ENCODE measurements around the gene NGEF. TPM values are rescaled to one million over a fixed set of nuclear protein-coding genes. Genes with fewer than 3 reads are reported as not detected.

Gene NGEF
- total and polyA plus RNA-seq, 9 of the 15 experiments (the other 6 are each of a cell fraction or from before 2014, with no cell fraction given), result 0.07 to 0.17 (median 0.09) TPM; not detected in 6

DNA sequence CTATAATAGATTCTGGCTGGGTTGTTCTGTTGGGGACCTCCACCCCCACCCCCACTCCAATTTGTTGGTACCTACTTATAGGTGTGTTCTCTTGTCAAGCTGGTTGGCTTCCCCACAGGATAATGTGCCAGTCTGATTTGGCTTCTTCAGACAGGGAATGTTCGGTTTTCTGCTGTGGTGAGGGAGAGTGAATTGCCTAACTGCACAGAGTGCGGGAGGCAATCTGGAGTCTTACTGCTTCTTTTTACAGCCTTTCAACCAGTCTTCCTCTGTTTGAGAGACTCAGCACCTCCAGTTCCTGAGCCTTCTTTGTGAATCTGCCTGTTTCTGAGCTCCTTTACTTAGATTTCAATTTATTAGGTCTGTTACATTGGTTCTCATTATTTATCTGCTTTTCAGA is 170.4 kb downstream of the NGEF start:
- Histone ChIP-seq H2AFZ (ENCODE audit: low read depth, low read length) (no peak overlapping the region), H3K4me3 (no peak overlapping the region), H3K27me3 (ENCODE audit: control insufficient read depth in 2 of 2, insufficient read depth in 2 of 2, low read length in 2 of 2) (no peaks in the 10 kb centered on the region), H3K4me2 (ENCODE audit: insufficient read depth, low read length) (no peak overlapping the region), H3K9me3 (replicated peaks; ENCODE audit: control insufficient read depth, insufficient read depth, low read depth, low read length) (no peaks in the 10 kb centered on the region), H3K27ac (ENCODE audit: extremely low read depth, low read depth, low read length) (no peak overlapping the region), H3K9ac (ENCODE audit: insufficient read depth in 1 of 2, low read depth in 2 of 2, low read length in 2 of 2) (no peak overlapping the region), H3K9me1 (ENCODE audit: control insufficient read depth, insufficient read depth, low read length) (no peaks in the 10 kb centered on the region), H4K20me1 (replicated peaks; ENCODE audit: control insufficient read depth, insufficient read depth, low read length) (no peaks in the 10 kb centered on the region), H3K79me2 (ENCODE audit: control insufficient read depth, insufficient read depth, low read length) (peaks cover 5% of the 10 kb centered on the region; the same call in 1 of the 3 replicates), H3K36me3 (ENCODE audit: control insufficient read depth, insufficient read depth, low read length) (peaks cover 80% of the 10 kb centered on the region), H3K4me1 (replicated peaks in 1 of 2; ENCODE audit: control insufficient read depth in 2 of 2, insufficient read depth in 2 of 2, low read length in 2 of 2) (peaks cover 0 to 14% of the 10 kb centered on the region in 2 experiments; a peak in 4 of 5 replicates)
- BruUV-seq (replicated peaks), result no TSS peak
- intact Hi-C loops (cut with micrococcal nuclease), result no loop called here
- ChIA-PET POLR2A (interaction anchor here (1.9 kb wide), 1 partner anchor 9 kb away, joined by 5 read pairs; no protein-coding TSS in a partner anchor), CTCF (ENCODE audit: low intra/inter-chr PET ratio) (no interaction called here)
- ATAC-seq (no peak), DNase-seq (ENCODE audit: extremely low read depth in 1 of 4, low spot score in 3 of 4) (no peak), FAIRE-seq (no peak)
- in situ Hi-C loops (cut with MboI), result no loop called here
- 50% methylated on average over 2 of the region's 2 CpGs for WGBS (ENCODE audit: insufficient coverage, low coverage, missing lambda C conversion rate)
- TF ChIP-seq, protein P1, sequence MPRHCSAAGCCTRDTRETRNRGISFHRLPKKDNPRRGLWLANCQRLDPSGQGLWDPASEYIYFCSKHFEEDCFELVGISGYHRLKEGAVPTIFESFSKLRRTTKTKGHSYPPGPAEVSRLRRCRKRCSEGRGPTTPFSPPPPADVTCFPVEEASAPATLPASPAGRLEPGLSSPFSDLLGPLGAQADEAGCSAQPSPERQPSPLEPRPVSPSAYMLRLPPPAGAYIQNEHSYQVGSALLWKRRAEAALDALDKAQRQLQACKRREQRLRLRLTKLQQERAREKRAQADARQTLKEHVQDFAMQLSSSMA (CRISPR knock-in tag; IDR thresholded peaks at IDR 0.05), result no peak
- no peak for TF ChIP-seq RBM22 (IDR thresholded peaks at IDR 0.05; ENCODE audit: low read depth, low read length, poor library complexity, severe bottlenecking)
- TF ChIP-seq HOXB6 (CRISPR knock-in tag; IDR thresholded peaks at IDR 0.05; ENCODE audit: borderline replicate concordance), result no peak
- no peak for TF ChIP-seq RBM39 (optimal IDR thresholded peaks at IDR 0.05; ENCODE audit: low read depth, low read length)
- no peak for TF ChIP-seq FOXK1 (CRISPR knock-in tag; IDR thresholded peaks at IDR 0.05; ENCODE audit: borderline replicate concordance)
- no peak for TF ChIP-seq MEF2A (IDR thresholded peaks at IDR 0.05; ENCODE audit: control insufficient read depth, low read depth, low read length)
- TF ChIP-seq, protein P2, sequence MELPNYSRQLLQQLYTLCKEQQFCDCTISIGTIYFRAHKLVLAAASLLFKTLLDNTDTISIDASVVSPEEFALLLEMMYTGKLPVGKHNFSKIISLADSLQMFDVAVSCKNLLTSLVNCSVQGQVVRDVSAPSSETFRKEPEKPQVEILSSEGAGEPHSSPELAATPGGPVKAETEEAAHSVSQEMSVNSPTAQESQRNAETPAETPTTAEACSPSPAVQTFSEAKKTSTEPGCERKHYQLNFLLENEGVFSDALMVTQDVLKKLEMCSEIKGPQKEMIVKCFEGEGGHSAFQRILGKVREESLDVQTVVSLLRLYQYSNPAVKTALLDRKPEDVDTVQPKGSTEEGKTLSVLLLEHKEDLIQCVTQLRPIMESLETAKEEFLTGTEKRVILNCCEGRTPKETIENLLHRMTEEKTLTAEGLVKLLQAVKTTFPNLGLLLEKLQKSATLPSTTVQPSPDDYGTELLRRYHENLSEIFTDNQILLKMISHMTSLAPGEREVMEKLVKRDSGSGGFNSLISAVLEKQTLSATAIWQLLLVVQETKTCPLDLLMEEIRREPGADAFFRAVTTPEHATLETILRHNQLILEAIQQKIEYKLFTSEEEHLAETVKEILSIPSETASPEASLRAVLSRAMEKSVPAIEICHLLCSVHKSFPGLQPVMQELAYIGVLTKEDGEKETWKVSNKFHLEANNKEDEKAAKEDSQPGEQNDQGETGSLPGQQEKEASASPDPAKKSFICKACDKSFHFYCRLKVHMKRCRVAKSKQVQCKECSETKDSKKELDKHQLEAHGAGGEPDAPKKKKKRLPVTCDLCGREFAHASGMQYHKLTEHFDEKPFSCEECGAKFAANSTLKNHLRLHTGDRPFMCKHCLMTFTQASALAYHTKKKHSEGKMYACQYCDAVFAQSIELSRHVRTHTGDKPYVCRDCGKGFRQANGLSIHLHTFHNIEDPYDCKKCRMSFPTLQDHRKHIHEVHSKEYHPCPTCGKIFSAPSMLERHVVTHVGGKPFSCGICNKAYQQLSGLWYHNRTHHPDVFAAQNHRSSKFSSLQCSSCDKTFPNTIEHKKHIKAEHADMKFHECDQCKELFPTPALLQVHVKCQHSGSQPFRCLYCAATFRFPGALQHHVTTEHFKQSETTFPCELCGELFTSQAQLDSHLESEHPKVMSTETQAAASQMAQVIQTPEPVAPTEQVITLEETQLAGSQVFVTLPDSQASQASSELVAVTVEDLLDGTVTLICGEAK (IDR thresholded peaks at IDR 0.05), result no peak
- TF ChIP-seq, protein P2 (CRISPR knock-in tag; IDR thresholded peaks at IDR 0.05), result no peak
- TF ChIP-seq ARNT (IDR thresholded peaks at IDR 0.05), result no peak
- TF ChIP-seq ZNF324 (CRISPR knock-in tag; IDR thresholded peaks at IDR 0.05), result no peak

All from K562 (cell line).